Activated CD4-positive, alpha-beta T cell treated with anti-CD3 and anti-CD28 coated beads, Interleukin-2, amount 50 U/mL, for 1 hour (primary cell): ENCODE results near the gene IDH2.
A peak's percentile ranks its signal among the peaks of the same experiment; 100 is the strongest.
"Not testable (repeated sequence)": the region's sequence is repeated elsewhere in the genome, so short reads cannot be mapped to it uniquely, and the experiment has no call there.

ENCODE experiments used
- DNase-seq: peaks from one replicate; pipeline ENCODE4 v3.0.0-alpha.2; 2020

The IDH2 gene

DNA sequence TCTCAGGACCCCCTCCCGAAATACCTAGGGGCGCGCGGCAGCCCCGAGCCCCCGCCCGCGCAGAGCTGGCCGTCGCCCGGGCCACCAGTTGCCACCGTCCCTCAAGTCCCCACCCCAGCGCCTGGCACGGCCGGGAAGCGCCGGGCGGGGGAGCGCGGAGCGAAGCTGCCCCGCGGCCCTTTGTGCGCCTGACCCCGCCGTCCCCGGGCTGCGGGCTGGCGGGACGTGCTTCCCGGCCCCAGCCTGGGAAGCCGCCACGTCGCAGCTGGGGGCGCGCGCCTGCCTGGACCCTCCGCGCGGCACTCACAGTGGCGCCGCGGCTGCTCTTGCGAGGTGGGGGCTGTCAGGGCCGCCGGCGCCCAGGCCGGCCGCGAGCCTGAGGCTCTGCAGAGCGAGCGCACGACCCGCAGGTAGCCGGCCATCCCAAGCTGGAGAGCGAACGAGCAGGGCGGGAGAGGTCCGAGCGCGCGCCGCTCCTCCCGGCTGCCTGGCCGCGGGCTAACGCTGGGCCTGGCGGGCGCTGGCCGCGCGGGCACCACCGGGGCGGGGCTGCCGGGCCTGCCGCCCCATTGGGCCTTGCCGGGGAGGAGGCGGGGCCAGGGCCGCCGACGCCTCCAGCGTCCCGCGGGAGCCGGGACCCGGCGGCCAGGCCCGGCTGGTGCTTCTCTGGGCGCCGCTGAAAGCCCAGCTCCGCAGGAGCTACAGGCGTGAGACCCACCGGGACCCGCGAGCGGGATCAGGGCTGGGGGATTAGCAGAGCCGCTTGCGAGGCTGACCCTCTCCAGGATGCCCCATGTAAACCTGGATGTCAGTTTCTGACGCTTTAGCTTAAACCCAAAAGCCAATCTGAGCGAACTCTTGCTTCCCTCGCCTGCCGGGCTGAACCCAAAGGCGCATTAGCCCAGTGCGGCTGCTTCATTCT, at the start of gene IDH2:
Gene IDH2, minus strand, starts transcription at position 500 of the 922 bp plus-strand sequence. Its CDS starts 78 bp downstream, at position 422.
- DNase-seq, result peak; percentile 64

DNA sequence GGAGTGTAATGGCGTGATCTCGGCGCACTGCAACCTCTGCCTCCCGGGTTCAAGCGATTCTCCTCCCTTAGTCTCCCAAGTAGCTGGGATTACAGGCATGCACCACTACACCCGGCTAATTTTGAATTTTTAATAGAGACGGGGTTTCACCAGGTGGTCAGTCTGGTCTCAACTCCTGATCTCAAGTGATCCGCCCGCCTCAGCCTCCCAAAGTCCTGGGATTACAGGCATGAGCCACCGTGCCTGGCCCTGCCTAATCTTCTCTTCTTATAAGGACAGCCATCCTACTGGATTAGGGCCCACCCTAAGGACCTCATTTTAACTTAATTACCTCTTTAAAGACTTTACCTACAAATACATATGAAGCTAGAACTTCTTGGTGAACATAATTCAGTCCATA, 48.3 kb upstream of the IDH2 start:
- DNase-seq, result not testable (repeated sequence)

DNA sequence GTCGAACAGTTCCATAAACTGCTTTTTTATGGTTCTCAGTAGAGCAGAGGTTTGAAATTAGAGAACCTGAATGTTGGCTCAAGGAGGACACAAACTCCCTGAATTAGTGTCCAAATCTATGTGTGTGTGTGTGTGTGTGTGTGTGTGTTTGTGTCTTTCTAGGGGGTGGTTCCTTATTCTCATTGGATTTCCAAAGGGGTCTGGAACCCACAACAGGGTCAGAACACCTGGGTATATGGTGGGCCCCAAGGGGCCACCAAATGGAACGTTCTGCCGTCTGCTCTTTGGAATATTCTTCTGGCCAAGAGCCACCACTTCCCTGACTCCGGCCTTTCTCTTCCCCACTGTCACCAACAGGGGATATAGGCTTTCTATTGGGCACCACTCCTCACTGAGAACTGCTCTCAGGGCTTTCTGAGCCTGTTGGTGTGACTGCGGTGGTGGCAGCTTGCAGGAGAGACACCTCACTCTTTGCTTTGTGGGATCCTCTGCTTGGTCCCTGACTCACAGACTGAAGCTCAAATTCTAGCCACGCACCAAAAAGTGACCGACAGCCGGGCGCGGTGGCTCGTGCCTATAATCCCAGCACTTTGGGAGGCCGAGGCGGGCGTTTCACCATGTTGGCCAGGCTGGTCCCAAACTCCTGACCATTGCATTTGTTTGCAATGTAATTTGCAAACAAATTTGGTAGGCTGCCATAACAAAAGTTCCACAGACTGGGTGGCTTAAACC, 47.5 kb upstream of the IDH2 start:
- no peak for DNase-seq

DNA sequence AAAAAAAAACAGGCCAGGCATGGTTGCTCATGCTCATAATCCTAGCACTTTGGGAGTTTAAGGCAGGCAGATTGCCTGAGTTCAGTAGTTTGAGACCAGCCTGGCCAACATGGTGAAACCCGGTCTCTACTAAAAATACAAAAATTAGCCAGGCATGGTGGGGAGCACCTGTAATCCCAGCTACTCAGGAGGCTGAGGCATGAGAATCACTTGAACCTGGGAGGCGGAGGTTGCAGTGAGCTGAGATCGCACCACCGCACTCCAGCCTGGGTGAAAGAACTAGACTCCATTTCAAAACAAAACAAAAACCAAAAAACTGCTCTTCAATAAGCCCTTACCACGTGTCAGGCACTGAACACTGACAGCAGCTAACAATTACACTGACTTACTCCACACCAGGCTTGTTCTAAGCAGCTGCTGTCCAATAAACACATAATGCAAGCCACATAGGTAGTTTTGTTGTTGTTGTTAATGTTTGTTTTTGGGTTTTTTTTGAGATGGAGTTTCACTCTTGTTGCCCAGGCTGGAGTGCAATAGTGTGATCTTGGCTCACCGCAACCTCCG, 44.0 kb upstream of the IDH2 start:
- not testable (repeated sequence) for DNase-seq

DNA sequence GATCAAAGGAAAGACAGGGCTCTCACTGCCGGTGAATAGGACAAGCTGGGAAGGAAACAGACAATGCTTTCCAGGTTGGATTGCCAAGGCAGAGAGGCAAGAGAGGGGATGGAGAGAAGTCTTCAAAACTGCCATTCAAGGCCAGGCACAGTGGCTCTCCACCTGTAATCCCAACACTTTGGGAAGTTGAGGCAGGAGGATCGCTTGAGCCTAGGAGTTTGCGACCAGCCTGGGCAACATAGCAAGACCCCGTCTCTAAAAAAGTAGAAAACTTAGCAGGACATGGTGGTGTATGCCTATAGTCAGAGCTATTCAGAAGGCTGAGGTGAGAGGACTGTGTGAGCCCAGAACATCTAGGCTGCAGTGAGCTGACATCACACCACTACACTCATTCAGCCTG, 43.5 kb upstream of the IDH2 start:
- no peak for DNase-seq

DNA sequence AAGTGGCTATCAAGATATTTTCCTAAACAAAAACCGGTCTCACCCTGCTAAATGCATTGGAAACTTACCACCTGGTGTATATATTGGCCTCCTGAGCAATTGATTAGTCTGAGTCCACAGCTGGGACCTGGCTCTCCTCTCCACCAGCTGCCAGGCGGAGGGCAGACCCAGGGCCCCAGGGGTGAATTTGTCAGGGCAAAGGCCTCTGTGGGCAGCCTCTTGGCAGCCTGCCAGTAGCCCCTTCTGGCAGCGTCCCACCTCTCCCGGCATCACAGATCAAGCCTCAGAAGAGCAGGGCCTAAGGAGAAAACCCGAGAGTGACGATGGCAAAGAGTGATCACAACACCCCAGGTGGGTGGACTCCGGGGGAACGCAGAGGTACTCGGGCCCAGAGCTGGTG, 43.0 kb upstream of the IDH2 start:
- DNase-seq, result no peak

DNA sequence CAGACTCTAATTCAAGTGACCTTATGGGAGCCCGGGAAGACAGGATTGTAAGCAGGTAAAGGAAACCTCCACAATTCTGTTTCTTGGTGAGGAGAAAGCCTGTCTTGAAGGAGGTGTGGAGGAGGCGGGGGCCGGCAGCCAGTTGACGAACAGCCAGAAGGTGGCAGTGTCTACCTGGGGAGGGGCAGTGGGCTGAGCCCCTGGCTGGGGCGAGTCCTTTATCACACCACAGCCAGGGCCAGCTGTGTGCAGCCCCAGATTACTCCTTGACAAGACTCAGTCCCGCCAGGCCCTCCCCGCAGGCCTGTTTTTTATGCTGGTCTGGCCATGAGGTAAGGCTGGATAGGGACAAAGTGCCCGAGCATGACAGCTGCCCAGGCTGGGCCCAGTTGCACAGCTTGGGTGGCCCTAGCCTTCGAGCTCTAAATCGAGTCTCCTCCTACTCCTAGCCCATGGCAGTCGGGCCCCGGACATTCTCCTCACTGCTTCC, 40.9 kb upstream of the IDH2 start:
- DNase-seq, result peak; percentile 66

DNA sequence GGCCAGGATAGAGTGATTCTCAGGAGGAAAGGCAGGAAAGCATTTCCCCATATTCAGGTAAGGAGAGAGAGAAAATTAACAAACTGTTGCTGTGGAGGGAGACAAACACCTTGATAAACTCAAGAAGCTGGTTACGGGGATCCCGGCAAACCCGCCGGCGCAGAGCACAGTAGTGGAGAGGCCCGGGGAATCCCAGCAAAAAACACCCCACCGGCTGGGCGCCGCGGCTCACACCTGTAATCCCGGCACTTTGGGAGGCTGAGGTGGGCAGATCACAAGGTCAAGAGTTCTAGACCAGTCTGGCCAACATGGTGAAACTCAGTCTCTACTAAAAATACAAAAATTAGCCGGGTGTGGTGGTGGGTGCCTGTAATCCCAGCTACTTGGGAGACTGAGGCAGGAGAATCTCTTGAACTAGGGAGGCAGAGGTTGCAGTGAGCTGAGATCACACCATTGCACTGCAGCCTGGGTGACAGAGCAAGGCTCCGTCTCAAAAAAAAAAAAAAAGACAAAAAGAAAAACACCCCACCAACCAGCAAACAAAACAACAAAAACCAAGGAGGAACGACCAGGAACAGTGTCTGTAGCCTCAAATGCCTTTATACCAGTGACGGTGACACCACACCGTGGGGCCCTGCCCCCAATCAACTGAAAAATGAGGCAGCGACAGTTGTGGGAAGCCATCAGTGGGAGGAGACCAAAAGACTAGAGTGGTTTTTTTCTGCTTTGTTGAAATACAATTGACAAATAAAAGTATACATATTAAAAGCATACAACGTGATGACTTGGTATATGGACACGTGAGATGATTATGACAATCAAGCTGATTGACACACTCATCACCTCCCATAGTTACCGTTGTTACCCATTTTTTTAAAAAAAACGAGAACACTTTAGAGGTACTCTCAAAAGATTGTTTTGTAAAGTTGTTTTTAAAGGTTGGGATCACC, 40.2 kb upstream of the IDH2 start:
- peak; percentile 54 for DNase-seq

DNA sequence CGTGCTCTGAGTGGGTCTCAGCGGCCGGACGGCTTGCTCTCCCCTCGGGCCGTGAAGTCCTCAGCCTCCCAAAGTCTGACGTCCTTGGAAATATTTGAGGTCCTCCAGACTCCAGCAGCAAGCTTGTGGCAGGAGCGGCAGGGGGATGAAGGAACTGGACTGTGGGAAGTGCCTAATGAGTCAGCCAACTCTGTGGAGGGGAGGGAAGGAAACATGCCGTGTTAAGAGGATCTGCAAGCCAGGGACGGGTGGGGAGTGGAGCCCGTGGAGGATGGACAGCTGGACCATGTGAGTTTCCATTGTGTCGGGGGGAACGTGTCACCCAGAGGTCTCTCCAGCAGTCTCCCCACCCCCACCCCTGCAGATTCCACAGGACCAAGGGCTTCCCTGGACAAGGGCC, 39.4 kb upstream of the IDH2 start:
- no peak for DNase-seq

DNA sequence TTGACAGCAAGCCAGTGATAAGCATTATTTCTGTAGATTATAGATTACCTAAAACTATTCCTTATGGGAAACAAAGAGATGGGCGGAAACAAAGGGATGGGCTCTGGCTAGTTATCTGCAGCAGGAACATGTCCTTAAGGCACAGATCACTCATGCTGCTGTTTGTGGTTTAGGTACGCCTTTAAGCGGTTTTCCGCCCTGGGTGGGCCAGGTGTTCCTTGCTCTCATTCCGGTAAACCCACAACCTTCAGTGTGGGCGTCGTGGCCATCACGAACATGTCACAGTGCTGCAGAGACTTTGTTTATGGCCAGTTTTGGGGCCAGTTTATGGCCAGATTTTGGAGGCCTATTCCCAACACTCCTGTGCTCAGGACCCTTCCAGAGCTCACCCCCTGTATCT, 37.3 kb upstream of the IDH2 start:
- DNase-seq, result not testable (repeated sequence)

DNA sequence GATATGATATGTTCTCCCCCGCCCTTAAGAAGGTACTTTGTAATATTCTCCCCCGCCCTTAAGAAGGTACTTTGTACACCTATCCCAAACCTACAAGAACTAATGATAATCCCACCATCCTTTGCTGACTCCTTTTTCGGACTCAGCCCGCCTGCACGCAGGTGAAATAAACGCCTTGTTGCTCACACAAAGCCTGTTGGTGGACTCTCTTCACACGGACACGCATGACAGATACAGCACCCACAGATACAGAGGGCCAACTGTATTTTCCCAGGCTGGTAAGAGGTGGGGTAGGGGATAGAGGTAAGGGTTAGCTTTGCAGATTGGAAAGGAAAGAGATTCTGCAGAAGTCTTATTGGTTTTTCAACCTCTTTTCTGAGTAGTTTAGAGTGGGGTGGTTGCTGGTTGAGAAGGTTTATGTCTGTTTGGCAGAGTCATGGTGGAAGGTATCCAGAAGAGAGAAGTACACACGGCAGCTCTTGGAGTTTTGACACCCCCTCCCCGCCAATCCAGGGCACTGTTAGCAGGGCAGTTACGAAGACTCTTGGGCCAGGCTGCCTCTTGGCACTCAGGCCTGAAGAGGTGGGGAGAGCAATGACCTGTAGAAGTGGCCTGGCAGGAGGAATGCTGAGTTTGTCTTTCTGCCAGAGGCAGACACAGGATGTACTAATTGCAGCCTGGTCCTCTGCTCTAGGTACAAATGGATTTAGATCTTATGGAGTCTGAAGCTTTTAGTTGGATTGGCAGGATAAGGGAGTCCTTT, 36.0 kb upstream of the IDH2 start:
- DNase-seq, result no peak

DNA sequence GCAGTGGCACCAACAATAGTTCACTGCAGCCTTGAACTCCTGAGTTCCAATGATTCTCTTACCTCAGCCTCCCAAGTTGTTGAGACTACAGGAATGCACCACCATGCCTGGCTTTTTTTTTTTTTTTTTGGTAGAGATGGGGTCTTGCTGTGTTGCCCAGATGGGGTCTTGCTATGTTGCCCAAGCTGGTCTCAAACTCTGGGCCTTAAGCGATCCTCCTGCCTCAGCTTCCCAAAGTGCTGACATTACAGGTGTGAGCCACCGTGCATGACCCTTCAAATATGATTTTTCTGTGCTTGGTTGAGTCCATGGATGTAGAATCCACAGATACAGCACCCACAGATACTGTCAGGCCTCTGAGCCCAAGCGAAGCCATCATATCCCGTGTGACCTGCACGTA, 30.2 kb upstream of the IDH2 start:
- no peak for DNase-seq

DNA sequence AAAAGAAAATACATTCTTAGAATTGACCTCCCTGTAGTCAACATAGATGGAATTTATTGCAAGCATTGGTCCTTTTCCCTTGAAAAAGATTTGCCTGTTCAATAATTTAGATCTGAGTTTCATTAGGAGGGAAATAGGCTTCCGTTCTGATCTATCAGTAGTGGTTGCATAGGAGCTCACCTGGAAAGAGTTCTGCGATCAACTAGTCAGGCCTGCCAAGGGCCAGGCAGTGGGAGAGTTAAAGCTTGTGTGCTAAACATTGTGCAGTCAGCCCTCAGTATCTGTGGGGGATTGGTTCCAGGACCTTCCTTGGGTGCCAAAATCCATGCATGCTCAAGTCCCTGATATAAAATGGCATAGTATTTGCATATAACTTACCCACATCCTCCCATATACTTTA, 29.6 kb upstream of the IDH2 start:
- no peak for DNase-seq

DNA sequence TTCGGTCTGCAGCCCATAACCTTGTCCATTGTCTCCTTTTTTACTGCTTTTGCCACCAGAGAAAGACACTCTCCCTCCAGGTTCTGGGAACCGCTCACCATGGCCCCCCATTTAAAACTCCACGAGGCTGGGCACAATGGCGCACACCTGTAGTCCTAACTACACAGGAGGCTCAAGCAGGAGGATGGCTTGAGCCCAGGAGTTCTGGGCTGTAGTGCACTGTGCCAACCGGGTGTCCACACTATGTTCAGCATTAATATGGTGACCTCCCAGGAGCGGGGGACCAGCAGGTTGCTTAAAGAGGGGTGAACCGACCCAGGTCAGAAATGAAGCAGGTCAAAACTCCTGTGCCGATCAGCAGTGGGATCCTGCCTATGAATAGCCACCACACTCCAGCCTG, 28.0 kb upstream of the IDH2 start:
- no peak for DNase-seq

DNA sequence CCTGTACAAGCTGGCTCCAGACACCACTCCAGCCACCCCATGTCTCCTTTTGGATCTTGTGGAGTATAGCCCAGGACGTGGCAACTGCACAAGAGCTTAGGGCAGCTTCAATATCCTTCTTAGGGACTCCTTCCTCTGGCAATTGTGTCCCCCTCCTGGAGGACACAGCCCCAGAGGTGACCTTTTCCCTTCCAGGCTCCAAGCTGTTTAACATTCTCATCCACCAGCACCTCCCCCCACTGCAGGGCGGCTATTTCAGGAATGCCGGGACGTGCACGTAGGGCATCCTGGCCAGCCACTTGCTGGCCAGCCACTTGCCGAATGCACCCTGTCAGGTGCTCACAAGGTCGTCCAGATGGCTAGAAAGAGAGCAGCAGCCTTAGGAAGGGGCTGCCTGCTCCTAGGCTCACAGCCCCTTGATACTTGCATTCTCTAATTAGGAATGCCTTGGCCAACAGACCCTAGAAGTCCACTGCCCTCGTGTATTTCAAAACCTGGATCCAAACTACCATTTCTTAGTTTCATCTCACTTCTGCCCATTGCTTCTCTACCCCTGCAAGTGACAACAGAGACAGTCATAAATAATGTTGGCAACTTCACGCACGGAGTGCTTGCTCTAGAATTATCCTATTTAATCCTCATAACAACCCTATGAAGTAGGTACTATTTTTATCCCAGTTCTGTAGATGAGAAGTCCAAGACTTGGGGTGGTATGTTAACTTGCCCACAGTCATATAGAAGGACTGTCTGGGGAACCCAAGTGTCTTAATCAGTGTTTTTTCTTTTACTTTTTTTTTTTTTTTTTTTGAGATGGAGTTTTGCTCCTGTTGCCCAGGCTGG, 24.5 kb upstream of the IDH2 start:
- no peak for DNase-seq

DNA sequence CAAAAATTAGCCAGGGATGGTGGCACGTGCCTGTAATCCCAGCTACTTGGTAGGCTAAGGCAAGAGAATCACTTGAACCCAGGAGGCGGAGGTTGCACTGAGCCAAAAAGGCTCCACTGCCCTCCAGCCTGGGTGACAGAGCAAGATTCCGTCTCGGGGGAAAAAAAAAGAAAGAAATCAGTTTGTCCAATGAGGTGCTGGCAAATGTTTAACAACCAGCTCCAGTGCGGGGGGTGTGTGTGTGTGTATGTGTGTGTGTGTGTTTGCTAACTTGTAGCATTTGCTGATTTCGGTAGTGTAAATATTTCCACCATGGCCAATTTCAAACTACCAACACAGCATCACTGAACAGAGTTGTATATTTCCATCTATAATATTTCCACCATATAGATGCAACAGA, 23.8 kb upstream of the IDH2 start:
- no peak for DNase-seq

DNA sequence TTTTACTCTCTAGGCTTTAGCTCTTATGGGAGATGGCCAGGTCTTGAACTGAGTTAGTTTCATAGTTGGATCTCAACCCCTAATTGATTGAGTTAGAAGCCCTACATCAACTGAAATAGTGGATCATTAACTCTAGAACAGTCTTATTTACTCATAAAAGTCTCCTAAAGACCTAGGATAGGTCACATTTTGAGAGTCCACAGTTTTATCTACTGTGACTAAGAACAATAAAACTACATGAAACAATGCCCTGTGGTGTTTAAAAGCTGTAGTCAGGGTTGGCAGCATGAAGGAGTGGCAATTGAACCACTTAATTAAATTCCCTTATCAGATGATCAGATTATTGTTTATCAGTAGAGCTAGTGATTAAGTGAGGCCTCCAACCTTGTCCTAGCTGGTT, 22.2 kb upstream of the IDH2 start:
- DNase-seq, result no peak

DNA sequence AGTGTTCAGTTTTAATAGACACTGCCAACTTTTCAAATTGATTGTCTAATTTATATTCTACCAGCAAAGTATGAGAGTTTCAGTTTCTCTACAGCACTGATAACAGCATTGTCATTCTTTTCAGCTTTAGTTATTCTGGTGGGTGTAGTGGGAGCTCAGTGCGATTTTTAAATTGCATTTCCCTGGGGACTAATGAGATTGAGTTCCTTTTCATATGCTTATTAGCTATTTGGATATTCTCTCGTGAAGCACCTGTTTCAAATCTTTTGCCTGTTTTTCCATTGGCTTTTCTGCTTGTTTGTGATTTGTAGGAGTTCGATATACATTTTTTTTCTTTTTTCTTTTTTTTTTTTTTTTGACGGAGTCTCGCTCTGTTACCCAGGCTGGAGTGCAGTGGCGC, 18.8 kb upstream of the IDH2 start:
- DNase-seq, result no peak

DNA sequence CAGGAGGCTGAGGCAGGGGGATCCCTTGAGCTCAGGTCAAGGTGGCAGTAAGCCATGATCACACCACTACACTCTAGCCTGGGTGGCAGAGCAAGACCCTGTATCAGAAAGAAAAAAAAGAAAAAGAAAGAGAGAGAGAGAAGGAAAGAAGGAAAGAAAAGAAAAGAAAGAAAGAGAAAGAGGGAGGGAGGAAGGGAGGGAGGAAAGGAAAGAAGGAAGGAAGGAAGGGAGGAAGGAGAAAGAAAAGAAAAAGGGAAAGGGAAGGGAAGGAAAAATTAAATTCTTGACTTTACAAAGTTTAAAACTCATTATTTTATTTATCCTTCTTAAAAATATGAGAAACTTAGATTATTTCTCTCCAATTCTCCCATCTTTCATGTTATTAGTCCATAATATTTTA, 17.1 kb upstream of the IDH2 start:
- DNase-seq, result no peak

DNA sequence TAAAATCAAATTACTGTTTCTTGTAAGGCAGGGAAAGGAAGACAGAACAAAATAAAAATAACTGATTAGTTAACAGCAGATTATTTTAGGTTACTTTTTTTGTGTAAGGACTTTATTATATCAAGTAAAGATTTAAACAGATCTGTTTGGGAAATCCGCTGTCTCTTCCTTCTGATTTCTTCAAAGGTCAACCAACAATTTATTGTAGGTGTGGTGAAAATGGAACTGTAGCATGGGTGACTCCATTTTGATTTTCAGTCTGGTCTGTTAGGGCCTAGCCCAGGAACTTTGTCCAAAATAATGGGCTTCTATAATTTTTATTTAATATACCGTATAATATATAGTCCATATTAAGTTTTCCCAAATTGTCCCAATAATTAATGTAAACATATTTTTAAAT, 13.5 kb upstream of the IDH2 start:
- DNase-seq, result no peak

DNA sequence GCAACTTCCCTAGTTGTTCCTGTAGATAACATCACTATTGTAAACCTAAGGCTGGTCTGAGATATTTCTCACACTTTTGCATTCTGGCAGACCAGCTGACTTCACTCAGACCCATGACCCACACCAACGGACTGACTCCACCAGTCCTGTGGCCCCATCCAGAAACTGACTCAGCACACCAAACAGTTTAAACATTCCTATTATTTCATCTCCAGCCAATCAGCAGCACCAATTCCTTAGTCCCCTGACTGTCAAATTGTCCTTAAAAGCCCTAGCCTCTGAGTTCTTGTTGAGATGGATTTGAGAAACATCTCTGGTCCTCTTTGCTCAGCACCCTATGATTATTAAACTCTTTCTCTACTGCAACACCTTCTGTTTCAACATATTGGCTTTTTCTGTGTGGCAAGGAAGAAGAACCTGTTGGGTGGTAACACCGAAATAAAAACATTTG, 12.2 kb upstream of the IDH2 start:
- DNase-seq, result no peak
